HG03196 (cell line): ENCODE data around the gene SRSF7.
"Not testable (repeated sequence)": the region's sequence is repeated elsewhere in the genome, so short reads cannot be mapped to it uniquely, and the experiment has no call there.

Source experiments
- ATAC-seq: cut with Tn5 transposase; IDR thresholded peaks from one replicate; pipeline ENCODE4 v1.9.1; 2021; ENCODE audit not compliant: unreplicated experiment

SRSF7 gene

DNA sequence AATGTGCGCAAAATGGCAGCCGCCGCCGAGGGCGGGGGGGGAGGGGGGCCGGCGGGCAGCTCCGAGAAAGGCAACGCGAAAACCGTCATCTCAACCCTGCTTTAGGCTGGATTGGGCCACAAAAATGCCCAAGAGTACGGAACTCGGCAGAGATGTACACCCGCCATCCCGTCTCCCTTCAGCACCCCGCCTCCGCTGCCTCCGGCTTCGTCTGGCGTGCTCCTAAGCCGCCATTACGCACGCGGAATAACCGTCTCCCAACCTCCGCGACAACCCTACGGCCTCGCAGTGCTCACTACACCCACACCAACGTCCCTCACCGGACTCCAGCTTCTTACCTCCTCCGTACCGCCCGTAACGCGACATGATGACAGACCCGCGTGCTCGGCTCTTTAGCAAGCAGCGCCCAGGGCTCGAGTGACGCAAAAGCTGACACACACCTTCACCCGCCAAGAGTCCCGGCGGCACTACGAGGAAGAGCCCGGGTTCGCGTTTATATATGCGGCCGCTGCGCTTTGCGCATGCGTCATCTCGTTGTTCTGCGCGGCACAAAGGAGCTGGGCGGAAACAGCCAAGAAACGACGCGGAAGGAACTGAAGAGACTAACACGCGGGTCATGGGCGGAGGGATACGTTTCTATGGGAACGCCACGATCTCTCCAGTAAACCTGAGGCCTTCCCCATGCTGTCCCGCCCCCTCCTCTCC is at the start of gene SRSF7:
Gene SRSF7, minus strand, starts transcription at position 471 of the 705 bp plus-strand sequence. Its CDS starts 105 bp downstream, at position 366.
- peak; percentile 84 for ATAC-seq

- no peak for ATAC-seq
Measured at GRCh38 chr2:38797953-38798352, 46.8 kb upstream of the SRSF7 start.

DNA sequence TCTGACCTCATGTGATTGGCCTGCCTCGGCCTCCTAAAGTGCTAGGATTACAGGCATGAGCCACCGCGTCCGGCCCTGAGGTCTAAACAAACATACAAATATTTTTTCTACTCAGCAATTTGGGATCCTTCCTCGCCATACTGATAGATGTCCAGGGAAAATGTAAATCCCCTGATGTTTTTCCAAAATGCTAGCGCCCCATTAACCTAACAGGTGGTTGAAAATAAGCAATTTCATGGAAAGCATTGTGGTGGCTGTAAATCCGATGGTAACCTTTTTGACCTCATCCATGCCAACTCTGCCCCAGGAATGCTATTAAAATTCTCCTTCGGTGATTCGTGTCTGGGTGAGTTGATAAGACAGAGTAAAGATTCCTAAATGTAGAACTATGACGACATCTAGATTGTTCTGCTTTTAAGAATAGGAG is 46.1 kb upstream of the SRSF7 start:
- no peak for ATAC-seq

GRCh38 chr2:38795016-38795415 is 43.9 kb upstream of the SRSF7 start:
- ATAC-seq, result not testable (repeated sequence)

- ATAC-seq, result no peak
Measured at GRCh38 chr2:38794235-38794946, 43.2 kb upstream of the SRSF7 start.

DNA sequence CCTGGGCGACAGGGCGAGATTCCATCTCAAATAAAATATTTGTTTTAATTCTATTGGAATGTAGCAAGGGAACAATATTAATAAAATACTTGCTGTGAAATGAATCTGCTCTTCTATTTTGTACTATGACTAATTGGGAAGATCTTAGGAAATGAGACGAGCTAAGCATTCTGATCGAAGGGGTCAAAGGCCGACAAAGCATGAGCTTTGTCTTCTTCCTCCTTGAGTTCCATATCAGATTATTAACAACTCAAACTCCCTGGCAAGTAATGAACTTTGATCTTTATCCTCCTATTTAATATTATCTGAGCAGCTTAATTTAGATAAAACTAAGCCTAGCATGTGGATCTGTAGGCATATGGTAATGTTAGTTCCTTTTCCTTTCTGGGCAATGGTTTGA is 42.4 kb upstream of the SRSF7 start:
- ATAC-seq, result no peak

DNA sequence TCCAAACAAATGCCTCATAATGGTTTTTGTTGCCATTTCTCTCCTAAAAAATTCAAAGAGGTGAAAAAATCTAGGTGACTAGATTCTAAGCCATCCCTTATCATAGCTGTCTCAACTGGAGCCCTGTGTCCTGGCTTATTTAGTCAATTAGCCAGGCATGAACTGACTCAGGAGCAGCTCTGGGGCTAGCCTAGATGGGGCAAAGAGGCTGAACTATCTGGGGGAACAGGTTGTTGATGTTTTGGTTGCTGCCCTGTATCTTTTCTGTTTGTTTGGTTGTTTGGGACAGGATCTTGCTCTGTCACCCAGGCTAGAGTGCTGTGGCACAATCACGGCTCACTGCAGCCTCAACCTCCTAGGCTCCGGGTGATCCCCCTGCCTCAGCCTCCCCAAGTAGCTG is 41.6 kb upstream of the SRSF7 start:
- no peak for ATAC-seq

- ATAC-seq, result not testable (repeated sequence)
Measured at GRCh38 chr2:38792321-38792720, 41.2 kb upstream of the SRSF7 start.

- no peak for ATAC-seq
Measured at GRCh38 chr2:38791744-38792143, 40.6 kb upstream of the SRSF7 start.

DNA sequence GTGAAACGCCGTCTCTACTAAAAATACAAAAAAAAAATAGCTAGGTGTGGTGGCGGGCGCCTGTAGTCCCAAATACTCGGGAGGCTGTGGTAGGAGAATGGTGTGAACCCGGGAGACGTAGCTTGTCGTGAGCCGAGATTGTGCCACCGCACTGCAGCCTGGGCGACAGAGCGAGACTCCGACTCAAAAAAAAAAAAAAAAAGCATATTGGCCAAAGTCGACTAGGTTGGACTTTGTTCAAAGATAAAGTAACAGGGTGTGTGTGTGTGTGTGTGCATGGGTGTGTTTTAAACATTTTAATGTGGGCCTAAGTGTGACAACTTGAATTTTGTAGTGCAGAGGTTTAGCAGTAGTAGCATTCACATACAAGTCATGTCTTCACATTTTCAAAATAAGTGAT is 38.5 kb upstream of the SRSF7 start:
- no peak for ATAC-seq

DNA sequence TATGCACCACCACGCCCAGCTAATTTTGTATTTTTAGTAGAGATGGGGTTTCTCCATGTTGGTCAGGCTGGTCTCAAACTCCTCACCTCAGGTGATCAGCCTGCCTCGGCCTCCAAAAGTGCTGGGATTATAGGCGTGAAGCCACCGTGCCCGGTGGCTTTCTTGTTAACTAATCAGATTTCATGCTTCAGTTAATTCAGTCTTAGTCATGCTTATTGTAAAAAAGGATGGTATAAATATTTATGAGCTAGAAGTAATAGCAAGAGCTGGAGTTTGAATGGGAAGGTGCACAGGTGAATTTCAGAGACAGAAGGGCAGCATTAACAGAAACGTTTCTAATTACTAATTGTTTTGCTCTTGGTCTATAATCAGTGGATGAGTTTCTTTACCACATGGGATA is 37.1 kb upstream of the SRSF7 start:
- ATAC-seq, result no peak

DNA sequence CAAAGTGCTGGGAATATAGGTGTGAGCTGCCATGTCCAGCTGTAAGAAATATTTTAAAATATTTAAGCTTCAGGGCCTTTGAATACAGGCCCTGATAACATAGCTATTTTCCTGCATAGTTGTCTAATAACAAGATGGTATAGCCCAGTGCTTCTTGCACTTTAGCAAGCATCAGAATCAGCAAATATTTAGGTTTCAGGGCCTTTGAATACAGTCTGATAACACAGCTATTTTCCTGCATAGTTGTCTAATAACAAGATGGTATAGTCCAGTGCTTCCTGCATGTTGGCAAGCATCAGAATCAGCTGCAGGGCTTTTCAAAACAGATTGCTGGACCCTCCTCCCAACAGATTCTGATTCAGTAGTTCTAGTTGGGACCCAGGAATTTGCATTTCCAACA is 32.4 kb upstream of the SRSF7 start:
- no peak for ATAC-seq

GRCh38 chr2:38778687-38779082 is 27.5 kb upstream of the SRSF7 start:
- ATAC-seq, result no peak

DNA sequence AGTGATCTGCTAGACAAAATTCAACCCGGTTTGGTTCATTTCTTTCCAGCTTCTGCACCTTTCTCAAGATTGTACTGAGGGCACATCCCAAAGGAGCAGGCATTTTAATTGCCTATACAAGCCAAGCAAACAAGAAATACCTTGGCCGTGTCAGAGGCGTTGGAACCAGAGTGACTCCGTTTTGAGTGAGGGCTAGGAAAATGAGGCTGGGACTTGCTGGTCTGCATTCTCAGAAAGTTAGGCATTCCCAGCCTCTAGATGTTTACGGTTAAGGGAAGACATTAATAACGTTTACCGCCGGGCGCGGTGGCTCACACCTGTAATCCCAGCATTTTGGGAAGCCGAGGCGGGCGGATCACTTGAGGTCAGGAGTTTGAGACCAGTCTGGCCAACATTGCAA is 25.4 kb upstream of the SRSF7 start:
- ATAC-seq, result no peak

GRCh38 chr2:38775921-38776225 is 24.7 kb upstream of the SRSF7 start:
- no peak for ATAC-seq

GRCh38 chr2:38775097-38775920 is 24.1 kb upstream of the SRSF7 start:
- no peak for ATAC-seq

DNA sequence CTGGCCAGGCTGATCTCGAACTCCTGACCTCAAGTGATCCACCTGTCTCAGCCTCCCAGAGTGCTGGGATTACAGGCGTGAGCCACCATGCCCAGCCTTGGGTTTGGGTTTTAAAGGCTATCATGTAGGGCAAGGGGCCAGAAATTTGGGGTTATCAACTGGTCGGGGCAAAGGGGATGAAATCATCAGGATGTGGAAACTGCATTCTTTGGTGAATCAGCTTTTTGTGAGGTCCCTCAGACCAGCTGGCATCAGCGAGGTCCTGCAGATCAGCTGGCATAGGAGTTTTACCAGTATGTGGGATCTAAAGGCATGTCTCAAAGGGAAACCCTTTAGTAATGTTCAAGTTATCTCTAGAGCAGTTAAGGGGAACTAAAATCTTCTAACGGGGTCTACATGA is 20.5 kb upstream of the SRSF7 start:
- ATAC-seq, result no peak

GRCh38 chr2:38765551-38765950 is 14.4 kb upstream of the SRSF7 start:
- no peak for ATAC-seq

GRCh38 chr2:38765149-38765548 is 14.0 kb upstream of the SRSF7 start:
- ATAC-seq, result no peak

DNA sequence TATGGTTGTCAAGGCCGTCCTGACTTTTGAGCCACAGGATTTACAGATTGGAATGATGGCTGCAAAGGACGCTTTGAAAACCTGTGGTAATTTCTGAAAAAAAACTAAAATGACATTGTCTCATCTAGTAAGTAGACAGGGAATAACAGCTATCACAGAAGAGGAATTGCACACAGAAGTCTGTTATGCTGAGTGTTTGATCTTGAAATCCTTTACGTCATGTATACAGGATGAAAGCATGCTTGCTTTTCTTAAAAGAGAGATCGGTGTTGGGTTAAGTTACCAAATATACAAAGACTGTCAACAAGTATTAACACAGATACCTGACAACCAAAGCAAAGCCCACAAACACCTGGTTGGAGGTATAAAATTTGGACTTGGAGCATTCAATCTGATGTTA is 12.6 kb upstream of the SRSF7 start:
- ATAC-seq, result no peak

DNA sequence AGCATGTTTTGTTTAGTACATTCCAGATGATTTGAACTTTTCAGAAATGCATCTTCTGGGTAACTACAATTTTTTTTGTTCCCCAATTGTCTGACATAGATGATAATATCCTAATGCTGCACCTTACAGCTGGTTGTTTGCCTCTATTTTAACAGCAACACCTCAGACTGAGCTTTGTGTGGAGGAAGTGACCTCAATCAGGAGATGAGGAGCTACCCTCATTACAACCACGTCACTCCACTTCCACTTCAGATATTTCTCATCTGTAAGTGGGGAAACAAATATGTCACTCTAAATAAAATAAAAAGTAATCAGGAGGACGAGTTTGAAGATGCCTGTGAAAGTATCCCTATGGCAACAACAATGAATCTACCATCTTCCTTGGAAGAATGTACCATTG is 12.1 kb upstream of the SRSF7 start:
- ATAC-seq, result no peak

DNA sequence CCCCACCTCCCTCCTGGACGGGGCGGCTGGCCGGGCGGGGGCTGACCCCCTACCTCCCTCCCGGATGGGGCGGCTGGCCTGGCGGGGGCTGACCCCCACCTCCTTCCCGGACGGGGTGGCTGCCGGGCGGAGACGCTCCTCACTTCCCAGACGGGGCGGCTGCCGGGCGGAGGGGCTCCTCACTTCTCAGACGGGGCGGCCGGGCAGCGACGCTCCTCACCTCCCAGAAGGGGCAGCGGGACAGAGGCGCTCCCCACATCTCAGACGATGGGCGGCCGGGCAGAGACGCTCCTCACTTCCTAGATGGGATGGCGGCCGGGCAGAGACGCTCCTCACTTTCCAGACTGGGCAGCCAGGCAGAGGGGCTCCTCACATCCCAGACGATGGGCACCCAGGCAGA is 4.7 kb upstream of the SRSF7 start:
- ATAC-seq, result not testable (repeated sequence)
